Hematopoietic multipotent progenitor cell treated with erythropoietin and hydrocortisone succinate and interleukin-3 and kit ligand, for 8 days (in vitro differentiated cells): ENCODE measurements around the gene HSPA5.
"Not testable (repeated sequence)": the region's sequence is repeated elsewhere in the genome, so short reads cannot be mapped to it uniquely, and the experiment has no call there.

Experiments
- DNase-seq: peaks from one replicate; pipeline ENCODE4 v3.0.0-alpha.2; 2015

The HSPA5 gene

GRCh38 chr9:125241000-125241862 is at the start of gene HSPA5:
HSPA5 (minus strand) TSS chr9:125241343; CDS start chr9:125241126, 217 bp downstream.
- DNase-seq: peak; percentile 99

- not testable (repeated sequence) for DNase-seq
Observed at GRCh38 chr9:125286935-125287433, 45.8 kb upstream of the HSPA5 start.

GRCh38 chr9:125284855-125285254 is 43.7 kb upstream of the HSPA5 start:
- DNase-seq: peak; percentile 100

- peak; percentile 29 for DNase-seq
Observed at GRCh38 chr9:125280945-125281344, 39.8 kb upstream of the HSPA5 start.

- no peak for DNase-seq
Observed at GRCh38 chr9:125277411-125277810, 36.3 kb upstream of the HSPA5 start.

- DNase-seq: no peak
Observed at GRCh38 chr9:125276771-125277170, 35.6 kb upstream of the HSPA5 start.

GRCh38 chr9:125272697-125273096 is 31.6 kb upstream of the HSPA5 start:
- DNase-seq: no peak

- no peak for DNase-seq
Observed at GRCh38 chr9:125271081-125271480, 29.9 kb upstream of the HSPA5 start.

GRCh38 chr9:125269014-125269397 is 27.9 kb upstream of the HSPA5 start:
- no peak for DNase-seq

GRCh38 chr9:125268394-125269013 is 27.4 kb upstream of the HSPA5 start:
- no peak for DNase-seq

GRCh38 chr9:125264068-125264467 is 22.9 kb upstream of the HSPA5 start:
- DNase-seq: not testable (repeated sequence)

GRCh38 chr9:125262294-125262991 is 21.3 kb upstream of the HSPA5 start:
- peak; percentile 55 for DNase-seq

GRCh38 chr9:125261501-125262293 is 20.6 kb upstream of the HSPA5 start, which contains the start of gene GAPVD1:
GAPVD1 (plus strand) TSS chr9:125261826; CDS start chr9:125298922, 37,096 bp downstream.
- DNase-seq: peak; percentile 94

GRCh38 chr9:125260561-125260960 is 19.4 kb upstream of the HSPA5 start:
- DNase-seq: no peak

- no peak for DNase-seq
Observed at GRCh38 chr9:125258832-125259534, 17.8 kb upstream of the HSPA5 start.

GRCh38 chr9:125258160-125258785 is 17.1 kb upstream of the HSPA5 start:
- DNase-seq: no peak

GRCh38 chr9:125255781-125256391 is 14.7 kb upstream of the HSPA5 start:
- DNase-seq: peak; percentile 55

GRCh38 chr9:125254231-125254630 is 13.1 kb upstream of the HSPA5 start:
- no peak for DNase-seq

- no peak for DNase-seq
Observed at GRCh38 chr9:125246261-125246667, 5.1 kb upstream of the HSPA5 start.

GRCh38 chr9:125243792-125244260 is 2.7 kb upstream of the HSPA5 start:
- DNase-seq: no peak
